Hippocampal formation (tissue), 2 donors: ENCODE measurements around the gene SLC10A7.

Source experiments
- DNase-seq, 2 donors: peaks; one replicate each; lab custom pipeline; 2025; lab: John Stamatoyannopoulos, UW

Gene SLC10A7

GRCh38 chr4:146310319-146311021 is 211.3 kb downstream of the SLC10A7 start:
- DNase-seq = no peak

DNA sequence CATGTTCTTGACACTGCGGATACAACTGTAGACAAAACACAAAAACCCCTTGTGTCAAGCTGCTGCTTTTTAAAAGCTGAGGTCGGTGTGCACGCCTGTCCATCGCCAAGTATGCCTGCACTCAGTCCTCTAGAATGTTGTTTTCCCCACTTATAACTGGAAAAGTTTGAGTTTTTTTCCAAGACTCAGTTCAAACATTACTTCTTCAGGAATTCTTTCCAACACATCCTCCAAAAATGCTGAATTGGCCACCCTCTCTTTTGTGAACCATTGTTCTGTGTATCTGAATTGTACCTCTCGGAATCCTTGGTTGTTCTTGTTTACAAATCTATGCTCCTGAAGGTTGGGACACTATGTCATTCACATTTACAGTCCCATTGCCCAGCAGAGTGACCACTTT is 212.8 kb downstream of the SLC10A7 start:
- no peak for DNase-seq

DNA sequence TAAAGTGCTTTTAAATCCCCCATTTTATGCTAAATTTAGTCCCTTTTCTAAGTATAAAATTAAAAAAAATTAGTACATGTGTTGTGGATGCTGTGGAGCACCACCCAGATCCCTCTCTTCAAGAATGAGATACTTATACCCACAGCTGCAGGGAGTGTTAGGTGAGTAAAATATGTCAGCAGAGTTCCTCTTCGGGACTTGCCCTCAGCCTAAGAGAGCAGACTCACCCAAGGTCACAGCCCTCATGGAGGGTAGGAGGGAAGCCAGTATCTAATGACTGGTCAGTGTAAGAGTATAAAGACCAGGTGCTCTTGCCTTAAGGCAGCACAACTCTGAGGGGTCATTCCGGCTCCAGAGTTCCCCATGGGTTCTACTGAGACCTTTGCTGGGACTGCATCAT is 218.9 kb downstream of the SLC10A7 start:
- no peak for DNase-seq

DNA sequence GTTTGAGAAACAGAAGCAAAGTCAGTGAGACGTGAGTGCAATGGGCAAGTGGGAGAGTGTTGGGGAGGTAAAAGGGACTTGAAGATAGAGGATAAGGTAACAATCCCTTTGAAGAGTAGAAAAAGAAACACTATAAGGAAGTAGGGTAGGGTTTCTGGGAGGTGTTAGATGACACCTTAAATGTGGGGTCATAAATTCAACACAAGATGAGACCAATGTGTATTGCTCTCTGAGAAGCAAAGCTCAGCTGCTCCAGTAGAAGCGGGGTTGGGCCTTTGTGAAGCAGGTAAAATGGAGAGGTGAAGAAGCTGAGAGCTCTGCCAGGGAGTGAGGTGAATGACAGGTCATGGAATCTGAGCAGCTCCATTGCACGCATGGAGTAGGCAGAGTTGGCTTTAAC is 222.1 kb downstream of the SLC10A7 start:
- no peak for DNase-seq

- no peak for DNase-seq
These were observed 227.0 kb downstream of the SLC10A7 start for GRCh38 chr4:146294776-146295175.

- no peak for DNase-seq
These were observed 229.2 kb downstream of the SLC10A7 start for GRCh38 chr4:146292508-146292907.

DNA sequence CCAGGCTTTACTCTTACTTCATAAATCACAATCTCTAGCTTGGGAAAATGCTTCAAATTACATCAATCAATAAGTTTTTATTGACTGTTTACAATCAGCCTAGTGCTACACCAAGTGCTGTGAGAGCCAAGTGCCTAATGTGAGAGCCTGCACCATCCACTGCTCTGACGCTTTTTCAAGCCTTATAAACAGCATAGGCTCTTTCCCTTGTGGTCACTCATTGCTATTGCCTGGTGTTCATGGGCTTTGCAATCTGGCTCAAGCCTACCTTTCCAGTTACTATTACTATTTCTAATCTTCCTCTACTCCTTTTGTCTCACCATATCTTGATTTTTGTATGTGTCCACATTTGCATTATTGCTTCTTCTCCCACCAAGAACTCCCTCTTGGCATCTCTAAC is 230.4 kb downstream of the SLC10A7 start:
- no peak for DNase-seq

DNA sequence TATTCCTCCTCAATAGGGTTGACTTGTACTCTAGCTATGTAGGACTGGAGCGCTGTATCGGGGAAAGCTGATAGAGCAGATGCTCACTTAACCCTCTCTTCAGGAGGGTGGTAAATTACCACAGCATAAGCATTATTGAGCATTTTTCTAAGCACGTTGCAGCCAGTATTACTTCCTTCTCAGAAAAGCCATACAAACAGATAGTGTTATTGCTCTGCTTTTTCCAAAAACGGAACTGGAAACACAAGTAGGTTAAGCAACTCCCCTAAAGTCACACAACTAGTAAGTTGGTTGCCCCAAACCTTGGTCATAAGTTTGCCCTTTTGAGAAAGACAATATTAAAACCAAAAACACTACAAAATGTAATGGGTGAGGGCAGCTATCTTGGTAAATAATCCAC is 233.5 kb downstream of the SLC10A7 start:
- DNase-seq = no peak

DNA sequence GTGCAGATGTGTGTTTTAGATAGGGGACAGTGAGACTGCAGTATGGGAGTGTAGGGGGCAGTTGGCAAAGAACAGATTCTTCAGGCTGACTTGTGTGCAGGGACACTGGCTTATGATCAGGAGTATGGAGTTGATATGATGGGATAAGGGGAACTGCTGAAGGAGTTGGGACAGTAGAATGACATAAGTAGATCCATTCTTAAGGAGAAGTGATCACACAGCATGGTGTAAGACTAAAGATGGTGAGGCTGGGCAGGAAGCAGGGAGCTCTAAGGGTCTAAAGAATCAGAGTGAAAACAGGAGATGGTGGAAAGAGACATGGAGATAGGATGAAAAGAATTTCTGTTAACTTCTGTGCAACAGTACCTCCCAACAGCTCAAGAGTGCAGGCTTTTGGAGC is 236.7 kb downstream of the SLC10A7 start:
- DNase-seq = no peak

DNA sequence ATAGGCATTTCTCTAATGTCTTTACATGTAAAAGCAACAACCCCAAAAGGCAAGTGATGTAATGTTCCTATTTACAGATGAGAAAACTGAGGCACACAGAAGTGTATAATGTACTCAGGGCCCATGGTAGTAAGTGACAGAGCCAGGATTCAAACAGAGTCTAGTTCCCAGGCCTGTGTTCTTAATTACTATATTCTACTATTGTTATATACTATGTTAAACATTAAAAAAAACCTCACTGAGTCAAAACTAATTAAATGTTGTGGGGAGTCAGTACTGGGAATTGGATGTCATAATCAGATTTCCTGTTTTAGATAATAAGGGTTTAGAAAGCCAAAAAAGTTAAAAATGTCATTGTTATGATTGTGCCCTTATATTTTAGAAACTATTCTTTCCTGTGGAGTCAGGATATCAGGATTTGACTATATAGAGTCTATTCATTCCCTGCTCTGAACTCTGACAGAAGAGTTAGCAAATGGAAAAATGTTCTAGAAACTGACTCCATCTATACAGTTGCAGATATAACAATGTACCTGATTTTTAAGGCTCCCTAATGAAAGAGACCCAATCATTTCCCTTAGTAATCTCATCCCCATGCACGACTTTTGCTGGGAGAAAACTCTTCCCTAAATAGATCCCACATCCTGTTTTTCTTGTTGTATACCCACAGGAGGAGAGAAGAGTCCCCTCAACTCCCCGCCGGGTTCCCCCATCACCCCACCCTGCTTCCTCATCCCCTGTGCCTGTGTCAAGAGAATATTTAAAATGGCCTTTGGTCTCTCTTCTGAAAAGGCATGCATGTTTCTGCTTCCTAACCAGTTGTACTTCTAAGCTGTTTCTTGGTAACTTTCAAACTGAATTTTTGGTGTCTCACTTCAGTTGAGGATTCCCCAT is 237.7 kb downstream of the SLC10A7 start:
- DNase-seq = no peak

- no peak for DNase-seq
These were observed 239.1 kb downstream of the SLC10A7 start for GRCh38 chr4:146282657-146283056.

DNA sequence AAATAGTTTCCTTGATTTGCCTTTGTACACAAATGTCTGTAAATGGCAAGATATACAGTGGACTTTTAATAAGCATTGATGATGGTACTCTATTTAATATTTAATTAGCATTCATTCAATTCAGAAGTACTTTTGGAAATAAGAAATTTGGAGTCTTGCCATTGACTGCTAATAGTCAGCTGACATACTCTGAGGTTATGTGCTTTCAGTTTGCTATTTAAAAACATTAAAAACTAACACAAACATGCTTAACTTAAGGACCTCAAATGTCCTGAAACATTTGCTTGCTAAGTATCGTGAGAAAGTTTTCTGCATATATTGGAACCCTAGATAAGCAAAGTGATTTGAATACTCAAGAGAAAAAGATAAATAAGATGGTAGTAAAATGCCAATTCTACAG is 242.8 kb downstream of the SLC10A7 start:
- DNase-seq = no peak

DNA sequence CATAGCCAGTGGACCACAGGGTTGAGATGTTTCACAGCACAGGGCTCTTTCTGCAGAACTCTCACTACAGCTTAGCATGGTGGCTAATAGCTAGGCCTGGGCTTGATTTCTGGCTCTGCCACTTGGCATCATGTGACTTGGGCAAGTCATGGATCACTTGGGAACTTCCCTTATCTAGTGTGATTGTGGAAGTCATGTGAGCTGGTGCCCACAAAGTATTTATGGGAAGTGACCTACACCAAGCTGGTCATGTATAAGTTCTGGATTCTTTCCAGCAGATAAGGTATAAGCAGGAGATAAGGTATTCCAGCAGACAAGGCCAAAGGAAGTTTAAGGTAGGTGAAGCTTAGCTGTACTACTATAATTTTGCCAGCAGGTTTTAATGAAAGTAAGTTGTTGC is 246.4 kb downstream of the SLC10A7 start:
- no peak for DNase-seq

DNA sequence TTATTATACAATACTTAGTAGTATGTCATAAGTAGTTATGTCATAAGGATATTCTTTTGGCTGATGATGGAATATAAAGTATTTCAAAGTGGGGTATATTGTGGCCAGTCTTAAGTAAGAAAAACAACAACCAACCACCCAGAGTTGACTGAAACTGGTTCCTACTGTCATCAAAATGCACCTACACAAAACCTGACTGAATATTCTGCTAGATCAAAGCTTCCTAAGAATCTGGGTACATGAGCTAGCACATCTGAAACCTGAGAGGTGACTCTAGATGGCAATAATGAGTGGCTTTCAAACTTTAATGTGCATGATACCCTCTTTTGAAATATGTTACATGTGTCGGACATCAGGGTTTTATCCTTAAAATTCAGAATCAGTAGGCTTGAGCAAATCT is 247.0 kb downstream of the SLC10A7 start:
- no peak for DNase-seq

- no peak for DNase-seq
These were observed 248.4 kb downstream of the SLC10A7 start for GRCh38 chr4:146273204-146273901.

DNA sequence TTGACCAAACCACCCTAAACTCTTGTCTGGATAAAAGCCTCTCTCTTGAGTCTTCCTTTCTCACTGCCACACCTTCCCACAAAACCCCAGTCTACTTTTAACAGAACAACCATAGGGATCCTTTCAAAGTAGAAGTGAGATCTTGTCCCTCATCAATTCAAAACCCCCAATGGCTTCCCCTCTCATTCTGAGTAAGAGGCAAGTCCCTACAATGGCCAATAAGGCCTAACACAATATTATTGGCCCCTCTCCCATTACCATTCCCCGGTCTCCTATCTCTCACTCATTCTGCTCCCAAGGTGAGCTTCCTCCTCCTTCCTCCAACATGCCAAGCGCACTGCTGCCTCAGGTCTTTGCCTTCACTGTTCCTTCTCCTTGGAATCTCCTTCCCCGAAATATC is 250.3 kb downstream of the SLC10A7 start:
- no peak for DNase-seq

DNA sequence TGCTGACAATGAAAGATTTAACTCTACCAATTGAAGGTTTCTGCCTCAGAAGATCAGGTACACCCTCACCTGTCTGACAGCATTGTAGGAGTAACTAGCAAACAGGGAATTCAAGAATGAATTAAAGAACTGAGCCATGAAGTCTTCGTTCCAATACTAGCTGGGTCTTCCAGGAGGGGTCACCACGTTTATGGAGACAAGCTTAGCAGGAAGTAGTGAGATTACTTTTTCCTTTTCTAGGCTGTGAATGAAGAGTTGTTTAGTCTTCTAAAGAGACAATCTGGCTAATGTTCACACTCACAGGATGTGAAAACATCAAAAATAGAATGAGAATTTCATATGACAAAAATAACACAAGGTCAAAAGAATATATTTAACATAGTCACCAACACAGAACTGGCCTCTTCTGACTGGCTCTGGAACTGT is 252.5 kb downstream of the SLC10A7 start:
- DNase-seq = no peak

DNA sequence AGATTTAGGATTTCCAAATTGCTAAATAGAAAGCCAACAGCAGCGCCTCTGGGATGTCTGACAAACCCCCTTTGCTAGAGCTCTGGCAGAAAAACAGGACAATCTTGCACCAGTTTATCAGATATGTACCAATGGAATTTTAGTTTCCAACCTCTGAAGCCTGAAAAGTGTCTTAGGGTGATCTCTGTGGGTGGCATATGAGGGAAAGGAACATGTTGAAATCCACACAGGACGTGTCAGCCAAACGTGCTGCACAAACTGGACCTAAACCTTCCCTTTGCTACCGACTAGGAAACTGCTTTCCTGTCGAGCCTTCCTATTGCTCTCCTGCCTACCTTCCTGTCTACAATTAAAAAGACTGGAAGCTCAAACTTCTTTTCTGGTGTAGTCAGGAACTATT is 253.9 kb downstream of the SLC10A7 start:
- DNase-seq = no peak

GRCh38 chr4:146265950-146266490 is 255.7 kb downstream of the SLC10A7 start:
- peak in 1 of 2 donors; percentile 25 for DNase-seq

DNA sequence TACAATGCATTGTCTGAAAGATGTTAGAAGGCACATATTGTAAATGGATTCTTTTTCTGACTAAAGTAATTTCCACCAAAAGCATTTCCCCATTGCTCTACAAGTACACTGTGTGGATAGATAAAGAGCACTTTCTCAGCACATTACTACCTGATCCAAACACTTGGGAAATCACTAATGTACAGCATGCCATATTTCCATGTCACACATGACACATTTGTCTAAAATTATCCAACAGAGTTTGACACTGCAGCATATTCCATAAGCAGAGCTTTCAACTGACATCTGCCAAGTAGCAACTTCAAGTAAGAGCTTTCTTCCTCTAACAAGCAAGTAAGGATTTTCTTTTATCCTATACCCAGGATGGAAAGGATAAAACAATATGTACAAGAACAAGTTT is 257.9 kb downstream of the SLC10A7 start:
- no peak for DNase-seq

DNA sequence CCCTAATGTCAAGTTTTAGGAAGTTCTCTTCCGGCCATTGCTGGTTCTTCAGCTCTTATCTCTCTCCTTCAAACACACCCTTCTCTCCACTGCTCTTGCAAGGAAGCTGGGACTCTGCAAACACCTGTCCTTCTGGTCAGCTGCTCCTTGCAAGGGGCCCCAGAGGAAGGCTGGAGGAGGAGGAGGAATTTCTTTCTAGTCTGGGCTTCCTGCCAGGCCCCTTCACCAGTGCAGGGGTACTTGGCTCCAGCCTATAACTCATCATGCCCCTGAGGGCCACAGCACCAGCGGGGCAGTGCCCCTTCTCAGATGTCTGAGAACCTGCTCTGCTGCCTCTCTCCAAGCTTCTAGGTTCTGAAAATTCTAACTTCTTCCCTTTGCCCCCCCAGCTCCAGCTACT is 260.7 kb downstream of the SLC10A7 start:
- no peak for DNase-seq

- DNase-seq = no peak
These were observed 261.2 kb downstream of the SLC10A7 start for GRCh38 chr4:146260521-146260920.
